Glomerular visceral epithelial cell (primary cell): ENCODE measurements around the gene SWAP70.

Experiments used
- DNase-seq: peaks from one replicate; pipeline ENCODE4 v3.0.0-alpha.2; 2016; ENCODE audit errors: extremely low spot score

SWAP70 gene

DNA sequence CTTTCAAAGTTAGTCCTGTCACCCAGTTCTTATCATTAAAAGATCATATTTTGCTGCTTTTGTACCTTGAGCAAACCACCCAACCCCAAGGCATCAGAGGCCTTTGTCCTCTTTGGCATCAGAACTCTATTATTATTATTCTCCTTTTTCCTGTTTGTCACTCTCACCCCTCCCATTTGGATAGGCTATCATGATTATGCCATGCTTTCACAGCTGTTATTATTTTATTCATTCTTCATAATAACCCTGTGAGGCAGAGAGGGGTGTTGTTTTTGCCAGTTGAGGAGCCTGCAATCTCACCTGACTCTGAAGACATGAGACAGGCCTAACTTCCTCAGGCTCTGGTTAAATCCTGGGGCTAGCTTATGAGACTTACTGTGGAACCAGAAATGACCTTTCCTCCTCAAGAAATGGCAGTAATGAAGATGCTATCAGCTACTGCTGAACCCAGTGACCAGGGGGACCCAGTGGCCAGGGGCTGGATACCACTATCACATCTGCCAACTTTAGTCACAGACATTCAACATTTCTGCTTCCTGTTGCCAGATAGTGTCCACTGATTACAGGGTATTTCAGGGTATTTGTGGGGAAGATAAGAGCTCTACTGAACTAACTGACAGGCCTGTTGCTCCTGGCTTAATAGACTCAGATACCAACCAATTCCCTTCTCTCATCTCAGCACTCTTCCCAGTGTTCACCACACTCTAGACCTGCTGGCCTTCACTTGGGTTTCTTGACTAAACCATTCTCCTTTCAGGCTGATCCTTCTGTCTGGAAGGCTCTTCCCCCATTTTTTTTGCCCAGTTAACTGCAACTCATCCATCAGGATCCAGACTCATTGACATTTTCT is 11.8 kb upstream of the SWAP70 start:
- DNase-seq, result no peak

DNA sequence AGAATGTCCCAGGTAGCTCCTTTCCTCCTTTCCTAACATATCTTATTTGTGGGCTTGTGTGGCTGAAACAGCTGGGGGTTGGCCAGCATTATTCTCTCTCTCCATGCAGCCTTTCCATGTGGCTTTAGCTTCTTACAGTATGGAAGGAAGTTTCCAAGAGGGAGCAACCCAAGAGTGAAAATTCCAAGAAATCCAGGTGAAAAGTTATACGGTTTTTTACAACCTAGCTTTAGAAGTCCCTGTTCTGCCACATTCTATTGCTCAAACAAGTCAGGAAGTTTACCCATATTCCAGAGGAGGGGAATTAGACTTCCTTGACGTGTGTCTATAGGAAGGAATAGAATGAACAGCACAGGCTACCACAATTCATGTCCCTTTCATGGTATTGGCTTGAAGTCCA is 10.0 kb upstream of the SWAP70 start:
- no peak for DNase-seq

DNA sequence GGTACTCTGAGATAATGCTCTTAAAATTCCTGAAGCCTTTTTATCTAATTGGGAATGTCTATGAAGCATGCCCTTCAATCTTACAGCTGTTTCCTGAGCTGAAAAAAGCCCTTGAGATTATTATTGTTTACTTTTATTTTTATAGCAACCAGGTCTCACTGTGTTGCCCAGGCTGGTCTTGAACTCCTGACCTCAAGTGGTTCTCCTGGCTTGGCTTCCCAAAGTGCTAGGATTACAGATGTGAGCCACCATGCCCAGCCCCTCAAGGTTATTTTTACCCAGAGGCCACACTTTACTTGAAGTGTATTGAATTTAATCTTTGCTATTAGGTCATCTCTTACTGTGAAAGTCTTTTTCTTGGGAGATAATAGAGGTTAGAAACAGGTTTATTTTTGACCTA is 7.0 kb upstream of the SWAP70 start:
- no peak for DNase-seq

DNA sequence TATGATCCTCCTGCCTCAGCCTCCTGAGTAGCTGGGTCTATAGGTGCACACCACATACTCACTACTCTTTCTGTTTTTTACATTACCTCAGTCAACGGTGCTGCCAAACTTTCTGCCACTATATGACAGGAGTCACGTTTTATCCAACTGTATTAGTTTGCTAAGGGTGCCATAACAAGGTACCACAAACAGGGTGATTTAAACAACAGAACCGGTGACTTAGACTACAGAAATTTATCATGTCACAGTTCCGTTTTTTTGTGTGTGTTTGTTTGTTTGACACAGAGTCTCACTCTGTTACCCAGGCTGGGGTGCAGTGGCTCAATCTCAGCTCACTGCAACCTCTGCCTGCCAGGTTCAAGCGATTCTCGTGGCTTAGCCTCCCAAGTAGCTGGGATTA is 6.3 kb upstream of the SWAP70 start:
- no peak for DNase-seq

DNA sequence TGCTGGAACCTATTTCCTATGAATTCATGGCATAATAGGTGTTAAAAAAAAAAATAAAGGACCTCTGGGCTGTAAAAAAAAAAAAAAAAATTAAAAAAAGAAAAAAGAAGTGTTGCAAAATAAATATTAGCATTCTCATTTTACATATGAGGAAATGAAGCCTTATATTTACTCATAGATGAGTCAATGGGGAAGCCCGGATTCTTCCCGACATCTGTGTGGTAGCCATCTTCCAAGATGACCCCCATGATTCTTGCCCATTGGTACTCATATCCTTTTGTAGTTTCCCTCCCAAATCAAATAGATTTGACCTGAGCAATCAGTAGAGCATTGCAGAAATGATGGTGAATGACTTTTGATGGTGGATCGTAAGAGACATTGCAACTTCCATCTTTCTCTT is 3.0 kb upstream of the SWAP70 start:
- DNase-seq, result peak; percentile 12

DNA sequence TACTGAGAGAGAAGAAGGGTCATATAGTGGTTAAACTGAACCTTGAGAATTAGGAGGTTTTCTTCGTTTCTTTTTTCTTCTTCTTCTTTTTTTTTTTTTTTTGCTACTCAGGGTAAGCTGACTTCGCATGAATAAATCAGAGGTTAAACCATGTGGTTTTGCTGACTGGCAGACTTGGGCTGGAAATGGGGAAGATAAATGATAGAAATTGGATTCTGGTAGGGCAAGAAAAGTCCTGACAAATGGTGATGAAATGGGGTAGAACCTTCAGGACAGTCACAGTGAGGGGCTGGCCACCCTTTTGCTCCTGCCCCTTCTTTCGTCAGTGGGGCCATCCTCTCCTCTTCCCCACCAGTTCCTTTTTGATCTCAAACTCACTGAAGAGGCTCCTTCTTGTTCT is 1.6 kb upstream of the SWAP70 start:
- peak; percentile 25 for DNase-seq

DNA sequence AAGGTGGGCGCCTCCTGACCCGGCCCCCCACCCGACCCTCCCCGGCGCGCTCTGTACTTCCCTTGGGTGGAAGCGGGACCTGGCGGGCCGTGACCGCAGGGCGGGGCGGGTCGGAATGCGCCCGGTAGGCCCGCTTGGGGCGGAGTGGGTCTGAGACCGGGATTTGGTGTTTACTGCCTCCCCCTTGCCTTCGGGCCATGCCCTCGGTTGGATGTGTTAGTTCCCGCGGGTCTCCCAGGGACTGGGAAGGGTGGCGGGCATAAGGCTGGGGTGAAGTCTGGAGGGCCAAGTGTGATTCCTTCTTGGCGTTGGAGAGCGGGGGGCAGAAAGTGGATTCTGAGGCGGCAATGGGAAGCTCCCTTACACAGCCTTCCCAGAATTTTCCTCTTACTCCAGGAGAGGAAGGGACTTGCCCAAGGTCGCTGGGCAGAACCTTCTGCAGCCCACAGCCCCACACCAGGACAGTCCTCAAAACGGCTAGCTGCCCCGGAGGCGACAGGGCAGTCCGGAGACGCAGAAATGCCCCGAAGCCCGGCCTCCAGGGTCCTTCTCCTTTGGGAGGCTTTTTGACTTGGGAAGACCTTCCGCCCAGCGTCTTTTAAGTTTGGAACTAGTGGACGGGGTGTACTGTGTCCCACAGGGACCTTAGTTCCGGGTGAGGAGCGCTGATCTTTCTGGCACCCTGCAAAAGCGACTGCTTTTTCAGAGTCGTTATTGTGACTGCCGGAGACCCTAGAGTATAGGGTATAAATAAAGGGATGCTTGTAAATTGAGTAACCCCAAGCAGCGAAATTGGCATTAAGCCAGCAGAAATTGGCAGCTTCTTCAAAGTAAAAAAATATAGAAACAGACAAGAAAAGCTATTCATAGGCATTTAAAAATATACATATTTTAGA is 647 bp downstream of the SWAP70 start:
- peak; percentile 32 for DNase-seq

DNA sequence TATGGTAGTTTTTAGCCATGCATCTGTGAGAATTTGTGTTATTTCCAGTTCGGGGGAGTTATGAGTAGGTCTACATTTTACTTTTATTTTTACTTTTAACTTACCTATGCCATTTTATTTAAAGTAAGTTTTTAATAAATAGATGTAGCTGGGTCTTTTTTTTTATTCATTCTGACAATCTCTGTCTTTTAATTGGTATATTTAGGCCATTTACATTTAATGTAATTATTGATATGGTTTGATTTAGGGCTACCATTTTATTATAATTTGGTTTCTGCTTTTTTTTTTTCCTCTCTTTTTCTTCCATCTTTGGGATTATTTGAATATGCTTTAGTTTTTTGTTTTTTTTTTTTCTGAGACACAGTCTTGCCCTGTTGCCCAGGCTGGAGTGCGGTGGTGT is 1.9 kb downstream of the SWAP70 start:
- DNase-seq, result no peak

DNA sequence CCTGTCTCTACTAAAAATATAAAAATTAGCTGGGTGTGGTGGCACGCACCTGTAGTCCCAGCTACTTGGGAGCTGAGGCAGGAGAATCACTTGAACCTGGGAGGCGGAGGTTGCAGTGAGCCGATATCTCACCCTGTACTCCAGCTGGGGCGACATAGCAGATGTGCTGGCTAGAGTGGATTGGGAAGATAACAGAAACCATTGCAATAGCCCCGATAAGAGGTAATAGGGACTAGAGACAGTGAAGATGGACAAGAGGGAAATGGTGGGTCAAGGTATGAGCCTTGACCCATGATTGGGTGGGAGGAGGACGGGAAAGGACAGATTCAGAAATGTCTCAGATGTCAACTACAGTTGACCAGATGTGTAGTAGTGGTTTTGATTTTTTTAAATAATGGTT is 6.1 kb downstream of the SWAP70 start:
- DNase-seq, result no peak

DNA sequence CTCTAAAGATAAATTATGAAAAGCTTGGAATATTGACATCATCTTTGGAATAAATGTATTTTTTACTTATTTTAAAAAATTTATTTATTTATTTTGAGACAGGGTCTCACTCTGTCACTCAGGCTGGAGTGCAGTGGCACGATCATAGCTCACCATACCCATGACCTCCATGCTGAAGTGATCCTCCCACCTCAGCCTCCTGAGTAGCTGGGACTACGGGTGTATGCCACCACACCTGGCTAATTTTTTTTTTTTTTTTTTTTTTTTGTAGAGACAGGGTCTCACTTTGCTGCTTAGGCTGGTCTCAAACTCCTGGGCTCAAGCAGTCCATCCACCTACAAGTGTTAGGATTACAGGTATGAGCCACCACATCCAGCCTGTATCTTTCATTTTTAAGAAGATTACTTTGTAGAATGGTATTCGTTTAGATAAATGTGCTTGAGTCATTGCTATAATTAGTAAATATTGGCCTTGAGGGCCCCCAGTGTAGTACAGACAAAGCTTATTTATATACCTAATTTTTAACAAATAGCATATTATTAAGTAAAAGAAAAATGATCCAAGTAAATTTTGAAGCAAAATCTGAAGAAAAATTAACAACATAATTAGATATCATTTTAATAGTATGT is 8.5 kb downstream of the SWAP70 start:
- no peak for DNase-seq

DNA sequence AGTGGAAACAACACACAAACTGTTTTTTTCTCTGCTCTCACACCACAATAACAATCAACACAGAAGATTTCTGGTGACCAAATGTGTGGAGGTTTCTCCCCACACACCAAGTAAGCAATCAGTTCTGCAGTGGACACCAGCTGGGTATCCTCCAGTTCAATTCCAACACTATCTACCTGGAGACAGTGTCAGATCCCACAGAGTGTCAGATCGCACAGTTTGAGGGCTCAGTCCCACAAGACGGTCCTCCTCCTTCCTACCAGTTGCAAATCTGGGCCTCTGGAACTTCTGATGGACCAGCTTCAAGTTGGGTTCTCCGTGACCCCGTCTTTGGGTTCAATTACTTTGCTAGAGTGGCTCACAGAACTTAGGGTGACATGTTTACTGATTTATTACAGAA is 9.0 kb downstream of the SWAP70 start:
- DNase-seq, result no peak

DNA sequence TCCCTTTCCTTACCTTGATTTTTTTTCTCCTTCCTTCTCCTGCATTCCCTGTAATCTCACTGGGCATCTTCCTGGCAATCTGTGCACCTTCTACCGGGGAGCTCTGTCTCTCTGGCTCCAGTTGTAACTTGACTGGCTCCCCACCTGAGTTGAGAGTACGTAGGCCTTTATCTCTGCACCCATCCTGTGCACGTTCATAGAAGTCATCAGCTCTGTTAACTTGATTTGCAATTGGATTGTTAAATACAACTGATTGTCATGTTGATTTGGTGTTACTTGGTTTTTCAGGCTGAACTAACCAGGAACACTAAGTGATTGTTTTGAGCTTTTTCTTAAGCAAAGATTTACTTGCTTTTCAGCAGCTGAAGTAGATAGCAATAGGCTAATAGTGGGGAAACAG is 11.8 kb downstream of the SWAP70 start:
- DNase-seq, result no peak

DNA sequence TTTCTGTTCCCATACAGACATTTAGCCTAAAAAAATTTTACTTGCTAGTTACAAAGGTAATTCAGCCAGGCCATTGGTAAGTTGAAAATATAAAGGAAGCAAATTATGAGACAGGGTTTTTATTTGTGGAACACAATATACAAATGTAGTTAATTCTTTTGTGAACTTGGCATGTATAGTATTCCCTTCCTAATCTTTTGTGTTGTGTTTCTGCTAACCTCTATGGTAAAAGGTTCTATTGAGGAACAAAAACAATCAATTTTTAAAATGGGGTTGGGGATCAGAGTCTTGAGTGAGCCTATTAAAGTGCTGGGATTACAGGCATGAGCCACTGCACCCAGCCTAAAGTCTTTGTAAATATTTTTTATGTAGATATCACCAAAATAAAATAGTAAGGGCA is 14.1 kb downstream of the SWAP70 start:
- DNase-seq, result no peak

DNA sequence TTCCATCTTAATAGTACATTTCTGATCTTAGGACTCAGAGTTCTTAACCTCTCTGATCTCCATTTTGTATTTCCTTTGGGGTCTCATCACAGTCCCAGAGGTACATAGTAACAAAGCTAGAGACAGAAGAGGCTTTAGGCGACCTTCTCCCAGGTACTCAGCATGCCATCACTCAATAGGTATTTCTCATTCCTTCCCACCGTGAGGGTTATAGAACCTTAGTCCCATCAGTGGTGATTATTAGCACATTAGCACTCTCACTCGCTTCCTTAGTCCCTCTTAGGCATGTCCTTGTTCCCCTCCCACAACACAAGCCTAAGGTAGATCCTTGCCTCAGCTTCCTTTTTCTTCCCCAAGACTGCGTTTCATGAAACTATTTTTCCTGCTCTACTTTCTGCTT is 14.7 kb downstream of the SWAP70 start:
- no peak for DNase-seq

DNA sequence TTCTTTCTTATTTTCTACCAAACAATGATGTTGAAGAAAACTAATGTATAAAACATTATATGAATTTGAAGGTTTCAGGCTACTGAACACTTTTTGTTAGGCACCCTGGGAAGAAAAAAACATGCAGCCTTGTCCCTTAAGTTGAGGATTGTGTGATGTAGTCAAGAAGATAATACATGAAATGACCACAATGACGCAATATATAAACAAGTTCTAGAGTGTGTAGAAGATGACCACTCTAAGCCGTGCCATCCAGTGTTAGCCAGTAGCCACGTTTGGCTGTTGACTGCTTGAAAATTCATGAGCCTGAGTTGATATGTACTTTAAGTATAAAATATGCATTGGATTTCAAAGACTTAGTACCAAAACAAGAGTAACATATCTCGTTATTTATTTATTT is 16.2 kb downstream of the SWAP70 start:
- no peak for DNase-seq

DNA sequence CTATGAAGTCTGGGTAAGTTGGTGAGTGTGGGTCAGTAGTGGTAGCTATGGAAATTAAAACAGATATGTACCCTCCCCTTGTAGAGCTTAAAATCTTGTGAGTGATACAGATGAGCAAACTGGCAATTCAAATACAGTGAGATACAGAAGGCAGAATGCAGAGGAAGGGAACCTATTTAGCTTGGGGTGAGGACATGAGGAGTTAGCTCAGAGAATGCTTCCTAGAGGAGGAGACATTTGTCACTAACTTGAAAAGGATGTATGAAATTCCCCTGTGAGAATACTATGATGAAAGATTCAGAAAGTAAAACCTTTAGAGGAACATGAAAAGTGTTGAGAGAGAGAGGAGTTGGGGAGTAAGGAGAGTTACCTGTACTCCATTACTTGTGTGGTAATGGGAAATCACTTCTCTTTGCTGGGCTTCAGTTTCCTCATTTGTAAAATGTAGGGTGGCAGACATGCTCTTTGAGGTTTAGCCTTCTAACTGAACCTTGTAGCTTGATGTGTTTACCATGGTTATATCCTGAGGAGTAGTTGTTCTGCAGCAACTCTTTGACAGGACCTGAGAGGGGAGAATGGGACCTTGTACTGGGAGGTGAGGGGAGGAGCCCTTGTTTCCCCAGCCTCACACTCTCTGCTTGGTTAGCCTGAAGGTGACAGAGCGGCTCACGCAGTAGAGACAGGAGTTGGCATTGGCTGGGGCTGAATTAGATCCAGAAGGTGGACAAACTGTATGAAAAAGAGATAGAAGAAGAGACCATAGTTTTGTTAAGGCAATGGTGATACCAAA is 17.9 kb downstream of the SWAP70 start:
- DNase-seq, result no peak

DNA sequence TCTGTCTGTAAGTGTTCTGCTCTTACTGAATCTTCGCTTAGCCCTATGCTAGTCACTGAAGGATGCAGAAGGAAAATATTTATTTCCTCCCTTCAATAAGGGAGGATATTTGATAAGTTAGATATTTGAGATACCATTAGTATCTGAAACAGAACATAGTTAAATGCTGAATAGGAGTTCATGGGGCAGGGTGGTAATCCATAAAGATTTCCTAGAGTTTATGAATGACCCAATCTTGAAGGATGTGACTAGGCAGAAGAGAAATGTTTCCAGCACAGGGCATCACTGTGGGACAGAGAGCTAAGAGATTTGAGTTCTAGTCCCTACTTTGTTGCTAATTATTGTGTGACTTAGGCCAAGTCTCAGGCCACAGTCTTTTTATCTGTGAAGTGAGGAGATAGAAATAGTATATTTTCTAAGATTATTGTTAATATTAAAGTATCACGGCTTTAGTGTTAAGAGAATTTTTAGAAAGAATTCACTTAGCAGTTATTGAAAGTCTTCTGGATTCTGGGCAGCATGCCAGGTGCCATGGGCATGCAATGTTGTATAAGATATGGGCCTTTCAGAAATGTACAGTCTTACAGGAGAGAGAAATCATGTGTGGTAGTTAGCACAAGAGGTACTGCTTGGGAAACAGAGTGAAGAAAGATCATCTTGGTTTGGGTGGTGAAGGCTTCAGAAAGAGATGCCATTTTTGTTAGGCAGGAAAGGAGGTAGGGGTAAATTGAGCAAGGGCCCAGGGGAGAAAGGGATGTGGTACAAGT is 24.0 kb downstream of the SWAP70 start:
- DNase-seq, result peak; percentile 44

DNA sequence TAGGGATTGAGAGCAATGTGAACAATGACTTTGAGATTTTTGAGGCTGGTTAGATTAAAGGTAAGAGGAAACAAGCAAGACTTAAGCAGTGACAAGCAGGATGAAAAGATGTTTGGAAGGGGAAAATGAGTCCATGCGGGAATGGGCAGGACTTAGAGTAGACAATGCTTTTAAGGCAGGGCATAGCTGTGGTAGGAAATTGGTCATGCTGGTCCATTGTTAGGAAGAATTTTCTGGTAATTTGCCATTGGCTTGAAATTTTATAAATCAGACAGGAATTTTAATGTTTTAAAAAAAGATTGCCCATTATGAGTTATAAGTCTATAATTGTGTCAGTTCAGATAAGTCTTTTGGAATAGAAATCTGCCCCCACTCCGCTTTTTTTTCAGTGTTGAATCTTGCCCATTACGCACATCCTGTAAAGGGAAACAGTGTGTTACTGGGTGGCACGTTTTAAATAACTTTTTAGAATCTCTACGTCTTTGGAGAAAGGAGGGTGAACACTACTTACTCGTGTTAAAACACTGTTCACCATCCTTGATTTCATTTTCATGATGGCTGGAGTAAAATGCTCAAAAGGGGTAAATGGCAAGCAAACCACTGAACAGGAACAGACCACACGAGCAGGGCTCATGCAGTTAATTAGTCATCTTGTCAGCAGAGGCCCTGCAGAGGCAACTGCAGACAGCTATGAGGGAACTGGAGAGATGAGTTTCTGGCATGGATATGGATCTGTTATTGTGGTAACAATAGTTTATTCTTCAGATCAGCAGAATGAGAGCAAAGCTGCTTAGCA is 25.0 kb downstream of the SWAP70 start:
- DNase-seq, result peak; percentile 80

DNA sequence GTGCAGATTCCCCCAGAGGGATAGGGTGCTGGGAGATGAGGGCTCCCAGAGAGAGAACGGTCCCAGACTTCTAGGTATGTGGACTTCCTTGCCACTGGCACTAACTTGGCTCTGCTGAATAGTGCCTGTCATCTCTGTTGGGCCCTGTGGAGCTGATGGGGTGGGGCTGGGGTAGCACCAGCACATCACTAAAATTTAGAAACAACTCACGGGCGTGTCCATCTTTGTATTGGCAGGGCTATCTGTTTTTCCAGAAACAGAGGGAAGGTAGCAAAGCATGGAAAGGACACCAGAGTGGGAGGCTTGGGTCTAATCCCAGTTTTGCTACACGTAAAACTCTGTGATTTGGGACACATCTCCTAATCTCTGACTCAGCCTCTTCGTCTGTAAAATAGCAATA is 25.8 kb downstream of the SWAP70 start:
- no peak for DNase-seq

DNA sequence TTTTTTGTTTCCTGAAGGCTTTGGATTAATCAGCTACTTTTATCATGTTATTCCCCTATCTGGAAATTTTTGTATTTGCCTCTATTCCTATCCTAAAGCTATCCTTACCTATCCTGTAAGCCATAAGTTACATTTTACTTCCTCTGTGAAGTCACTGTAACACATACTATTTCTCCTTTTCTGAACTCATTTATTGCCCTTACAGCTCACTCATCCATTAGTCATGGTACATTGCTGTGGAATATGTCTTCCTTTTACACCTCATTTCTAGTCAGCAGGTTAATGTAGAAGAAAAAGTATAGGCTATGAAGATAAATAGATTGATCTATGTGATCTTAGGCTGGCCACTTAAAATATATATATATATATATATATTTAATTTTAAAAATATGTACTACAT is 28.0 kb downstream of the SWAP70 start:
- peak; percentile 38 for DNase-seq
